ENCODE results near the gene SPACA7.

GRCh38 chr13:112343591-112343990, 32.6 kb upstream of the SPACA7 start:
- TF ChIP-seq CTCF (IDR thresholded peaks at IDR 0.05) (no peak), POLR2A (IDR thresholded peaks at IDR 0.05) (no peak)
